Right ventricle myocardium inferior (tissue), 1 donor: Measurements from ENCODE around the gene GNPAT. TPM values are rescaled to one million over a fixed set of nuclear protein-coding genes. Genes with fewer than 3 reads are reported as not detected.

Experiments
- ATAC-seq: fragments of 200-7000 bp; cut with Tn5 transposase; one replicate; pipeline ENCODE4 v1.9.1; 2020; ENCODE audit warnings: mild to moderate bottlenecking, moderate library complexity
- DNase-seq: peaks from one replicate; pipeline ENCODE4 v3.0.0; 2021; ENCODE audit errors: missing footprints
- intact Hi-C: fragments of 100-400 bp; cut with DNase I; formaldehyde crosslinking; loops from one replicate; pipeline ENCODE4 v1.11.0; 2022
- total RNA-seq: library from RNA; stranded (reverse); fragmentation: NEBNext Ultra II Directional; extraction: Animal tissue kit (Norgen Biotek cat#: 25700); gene quantifications from one replicate; pipeline ENCODE4 v1.2.1, GENCODE V29; 2021
- donor health status: DM: no; HTN: yes; CAD: no; lungs with severe emphysema.

The GNPAT gene
- total RNA-seq, 1 donor from 2014 or later, result 59.1 TPM

DNA sequence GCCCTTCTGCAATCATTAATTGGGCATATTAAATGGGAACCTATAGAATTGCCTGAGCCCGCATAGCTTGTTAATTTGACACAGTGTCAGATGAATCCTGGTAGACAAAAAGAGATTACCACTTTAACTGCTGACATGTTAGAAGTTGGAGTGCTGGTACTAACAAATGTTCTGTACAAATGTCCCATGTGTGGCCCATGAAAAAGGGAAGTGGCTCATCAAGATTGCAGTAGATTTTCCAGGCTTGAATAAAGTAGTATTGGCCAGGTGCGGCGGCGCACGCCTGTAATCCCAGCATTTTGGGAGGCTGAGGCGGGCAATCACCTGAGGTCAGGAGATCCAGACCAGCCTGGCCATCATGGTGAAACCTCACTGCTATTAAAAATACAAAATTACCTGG, 45.6 kb downstream of the GNPAT start:
- DNase-seq, result no peak
- ATAC-seq, result no peak
- intact Hi-C loops, result no loop called here

DNA sequence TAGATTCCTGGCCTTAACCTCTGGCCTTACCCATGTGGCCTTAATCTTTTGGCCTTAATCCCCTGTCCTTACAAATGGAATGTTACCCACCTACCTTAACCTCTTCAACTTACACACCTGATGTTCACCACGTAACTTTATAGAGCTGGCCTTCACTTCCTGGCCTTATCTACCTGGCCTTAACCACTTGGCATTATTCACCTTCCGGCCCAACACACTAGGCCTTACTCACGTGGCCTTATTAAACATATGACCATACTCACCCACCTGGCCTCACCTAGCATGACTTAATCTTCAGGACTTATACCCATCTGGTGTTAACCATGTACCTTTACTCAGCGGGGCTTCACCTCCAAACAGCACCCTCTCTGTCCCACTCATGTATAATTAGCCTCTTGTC, 54.9 kb downstream of the GNPAT start:
- intact Hi-C loops, result no loop called here
- ATAC-seq (no peak), DNase-seq (no peak)

DNA sequence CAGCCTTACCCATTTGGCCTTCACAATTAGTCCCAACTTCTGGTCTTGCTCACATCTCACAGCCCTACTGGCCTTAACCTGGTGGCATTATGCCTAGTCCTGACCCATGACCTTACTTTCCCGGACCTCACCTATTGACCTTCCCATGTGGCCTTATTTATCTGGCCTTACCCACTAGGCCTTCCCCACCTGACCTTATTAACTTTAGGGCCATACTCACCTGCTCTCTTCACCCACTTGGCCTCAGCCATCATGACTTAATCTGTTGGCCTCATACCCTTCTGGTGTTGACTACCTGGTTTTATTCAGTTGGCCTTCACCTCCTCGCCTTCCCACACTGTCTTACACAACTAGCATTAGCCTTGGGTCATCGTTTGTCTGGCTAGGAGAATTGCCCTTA, 61.0 kb downstream of the GNPAT start:
- intact Hi-C loops, result no loop called here
- no peak for DNase-seq
- no peak for ATAC-seq

DNA sequence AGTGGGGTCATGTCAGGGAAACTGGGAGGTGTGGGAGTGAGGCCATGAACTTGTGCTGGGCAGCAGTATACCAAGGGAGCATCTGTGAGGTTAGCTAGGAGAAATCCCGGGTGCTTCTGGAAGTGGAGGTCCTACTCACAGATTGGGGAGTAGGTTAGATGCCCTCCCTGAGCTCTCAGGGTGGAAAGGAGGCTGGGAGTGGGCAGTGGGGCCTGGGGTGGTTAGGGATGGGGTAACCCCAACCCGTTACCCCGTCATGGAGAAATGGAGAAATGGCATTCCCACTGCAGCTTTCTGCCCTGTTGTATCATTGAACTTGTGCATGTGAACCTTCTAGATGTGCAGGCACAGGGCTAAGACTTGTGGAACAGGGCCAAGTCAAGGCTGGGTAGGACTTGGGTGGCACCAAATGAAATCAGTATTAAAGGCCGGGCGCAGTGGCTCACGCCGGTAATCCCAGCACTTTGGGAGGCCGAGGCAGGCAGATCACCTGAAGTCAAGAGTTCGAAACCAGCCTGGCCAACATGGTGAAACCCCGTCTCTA, 69.5 kb downstream of the GNPAT start:
- no peak for DNase-seq
- intact Hi-C loops, result no loop called here
- ATAC-seq, result no peak

DNA sequence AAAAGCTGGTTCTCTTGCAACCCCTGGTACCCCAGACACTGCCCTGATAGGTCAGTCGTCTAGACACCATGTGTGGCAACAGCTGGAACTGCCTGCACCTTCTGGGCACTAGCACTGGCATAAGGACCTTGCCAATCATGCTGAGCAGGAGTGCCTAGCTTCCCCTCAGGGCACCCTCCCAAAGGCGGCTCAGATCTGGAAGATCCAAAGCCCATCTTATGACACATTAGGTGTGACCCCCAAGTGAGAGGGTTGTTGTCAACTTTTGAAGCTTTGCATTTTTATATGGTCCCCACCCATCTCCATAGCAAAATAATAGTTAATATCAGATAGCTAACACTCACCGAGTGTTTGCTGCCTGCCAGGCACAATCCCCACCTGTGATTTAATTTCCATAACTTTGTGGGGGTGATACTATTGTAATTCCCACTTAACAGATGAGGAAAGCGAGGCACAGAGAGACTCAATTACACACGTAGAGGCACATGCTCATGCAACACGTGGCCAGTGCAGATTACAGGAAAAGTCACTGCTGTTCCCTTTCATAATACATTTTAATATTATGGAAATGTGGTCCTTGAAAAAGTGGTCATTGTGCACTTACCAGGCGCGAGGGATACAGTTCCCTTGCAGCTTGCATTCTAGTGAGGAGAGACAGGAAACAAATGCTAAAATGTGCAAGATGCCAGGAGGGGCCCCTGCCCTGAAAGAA, 70.9 kb downstream of the GNPAT start:
- intact Hi-C loops, result no loop called here
- ATAC-seq (no peak), DNase-seq (no peak)

DNA sequence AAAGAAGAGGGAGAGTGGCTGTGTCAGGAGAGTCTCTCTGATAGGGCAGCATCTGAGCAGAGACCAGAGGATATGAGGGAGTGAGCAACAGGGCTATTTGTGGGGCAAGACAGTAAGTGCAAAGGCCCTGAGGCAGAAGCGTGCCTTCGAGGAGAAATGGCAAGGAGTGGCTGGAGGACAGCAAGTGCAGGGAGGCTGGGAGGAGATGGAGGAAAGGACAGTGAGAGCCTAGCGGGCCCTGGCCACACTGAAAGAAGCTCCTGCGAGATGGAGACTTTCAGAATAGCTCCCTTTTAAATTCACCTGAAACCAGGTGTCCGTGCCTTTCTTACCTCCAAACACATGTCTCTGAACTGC, 71.4 kb downstream of the GNPAT start:
- DNase-seq (no peak), ATAC-seq (no peak)
- intact Hi-C loops, result no loop called here

DNA sequence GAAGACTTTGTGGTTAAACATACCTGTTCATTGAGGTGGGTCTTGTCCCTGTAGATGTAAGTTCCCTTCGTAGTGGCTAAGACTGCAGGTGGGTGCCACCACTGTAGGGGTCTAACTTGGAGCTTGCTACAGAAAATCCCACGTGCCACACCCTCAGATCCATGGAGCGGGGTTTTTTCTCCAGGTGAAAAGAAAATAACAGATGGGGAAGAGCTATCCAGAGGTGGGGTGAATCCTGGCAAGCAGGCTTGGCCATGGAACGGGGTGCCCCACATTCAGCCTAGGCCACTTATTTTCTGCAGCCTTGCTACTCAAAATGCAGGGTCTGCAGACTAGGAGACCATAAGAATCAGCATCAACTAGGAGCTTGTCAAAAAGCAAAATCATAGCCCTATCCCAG, 72.6 kb downstream of the GNPAT start:
- no peak for ATAC-seq
- no peak for DNase-seq
- intact Hi-C loops, result no loop called here

DNA sequence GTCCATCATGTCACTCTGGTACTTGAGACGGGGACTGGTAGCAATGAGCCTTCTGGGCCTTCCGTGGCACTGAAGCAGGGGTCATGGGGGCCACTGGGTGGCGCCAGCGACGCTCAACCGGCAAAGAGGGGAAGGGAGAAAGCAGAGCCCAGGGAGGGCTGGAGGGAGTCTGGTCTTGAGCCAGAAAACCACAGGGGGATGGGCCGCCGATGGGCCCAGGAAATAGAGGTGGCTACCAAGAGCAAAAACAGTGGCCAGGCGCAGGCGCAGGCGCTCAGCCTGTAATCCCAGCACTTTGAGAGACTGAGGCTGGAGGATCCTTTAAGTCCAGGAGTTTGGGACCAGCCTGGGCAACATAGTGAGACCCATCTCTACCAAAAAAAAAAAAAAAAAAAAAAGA, 74.9 kb downstream of the GNPAT start:
- ATAC-seq (no peak), DNase-seq (no peak)
- intact Hi-C loops, result no loop called here

DNA sequence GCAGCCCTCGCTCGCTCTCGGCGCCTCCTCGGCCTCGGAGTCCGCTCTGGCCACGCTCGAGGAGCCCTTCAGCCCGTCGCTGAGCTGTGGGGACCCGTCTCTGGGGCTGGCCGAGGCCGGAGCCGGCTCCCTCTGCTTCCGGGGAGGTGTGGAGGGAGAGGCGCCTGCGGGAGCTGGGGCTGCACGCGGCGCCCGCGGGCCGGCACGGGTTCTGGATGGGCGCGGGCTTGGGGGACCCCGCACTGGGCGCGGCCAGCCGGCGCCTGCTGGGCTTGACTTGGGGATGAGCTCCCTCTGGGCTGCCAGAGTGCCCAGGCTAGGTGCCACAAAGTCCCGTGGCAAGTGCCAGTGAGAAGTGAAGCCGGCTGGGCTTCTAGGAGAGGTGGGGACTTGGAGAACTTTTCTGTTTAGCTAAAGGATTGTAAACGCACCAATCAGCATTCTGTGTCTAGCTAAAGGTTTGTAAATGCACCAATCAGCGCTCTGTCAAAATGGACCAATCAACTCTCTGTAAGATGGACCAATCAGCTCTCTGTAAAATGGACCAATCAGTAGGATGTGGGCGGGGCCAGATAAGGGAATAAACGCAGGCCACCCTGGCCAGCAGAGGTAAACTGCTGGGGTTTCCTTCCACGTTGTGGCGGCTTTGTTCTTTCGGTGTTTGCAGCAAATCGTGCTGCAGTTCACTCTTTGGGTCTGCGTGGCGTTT, 76.4 kb downstream of the GNPAT start:
- DNase-seq (no peak), ATAC-seq (no peak)
- intact Hi-C loops, result no loop called here

DNA sequence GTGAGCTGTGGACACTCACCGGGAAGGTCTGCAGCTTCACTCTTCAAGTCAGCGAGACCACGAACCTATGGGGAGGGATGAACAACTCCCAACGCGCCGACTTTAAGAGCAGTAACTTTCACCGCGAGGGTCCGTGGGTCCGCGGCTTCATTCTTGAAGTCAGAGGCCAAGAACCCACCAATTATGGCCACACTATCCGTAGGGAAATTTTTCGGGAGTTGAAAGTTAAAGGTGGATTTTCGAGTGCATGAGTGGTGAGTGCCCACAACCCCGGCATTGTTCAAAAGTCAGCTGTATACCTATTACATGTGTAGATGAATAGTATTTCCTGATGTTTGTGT, 77.0 kb downstream of the GNPAT start:
- DNase-seq (no peak), ATAC-seq (no peak)
- intact Hi-C loops, result no loop called here

DNA sequence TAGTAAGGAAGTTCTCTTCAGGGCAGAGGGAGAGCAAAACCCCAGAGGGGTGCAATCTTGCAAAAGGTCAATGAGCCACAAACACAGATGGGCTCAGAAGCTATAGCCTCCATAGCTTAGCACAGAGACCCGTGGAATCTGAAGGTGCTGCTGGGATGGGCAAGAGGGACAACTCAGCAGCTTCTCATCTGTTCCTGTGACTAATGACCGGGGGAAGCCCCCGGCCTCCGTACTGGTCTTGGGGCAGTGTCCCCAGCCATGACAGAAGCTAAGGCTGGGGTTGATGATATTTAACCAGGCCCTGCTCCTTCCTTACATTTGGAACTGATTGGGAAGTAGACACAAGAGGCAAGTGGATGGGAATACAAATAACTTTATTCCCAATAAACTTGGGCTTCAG, 77.6 kb downstream of the GNPAT start:
- intact Hi-C loops, result no loop called here
- DNase-seq (no peak), ATAC-seq (no peak)

DNA sequence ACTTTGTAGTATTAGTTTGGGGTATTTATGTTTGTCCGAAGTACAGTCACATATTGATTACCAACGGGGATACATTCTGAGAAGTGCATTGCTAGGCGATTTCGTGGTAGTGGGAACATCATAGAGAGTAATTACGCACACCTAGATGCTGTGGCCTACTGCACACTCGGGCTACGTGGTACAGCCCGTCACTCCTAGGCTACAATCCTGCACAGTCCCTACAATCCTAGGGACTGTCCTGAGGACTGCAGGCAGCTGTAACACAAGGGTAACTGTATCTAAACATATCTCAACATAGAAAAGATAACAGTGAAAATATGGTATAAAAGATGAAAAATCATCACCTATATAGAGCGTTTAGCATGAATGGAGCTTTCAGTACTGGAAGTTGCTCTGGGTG, 78.1 kb downstream of the GNPAT start:
- DNase-seq (no peak), ATAC-seq (no peak)
- intact Hi-C loops, result no loop called here

DNA sequence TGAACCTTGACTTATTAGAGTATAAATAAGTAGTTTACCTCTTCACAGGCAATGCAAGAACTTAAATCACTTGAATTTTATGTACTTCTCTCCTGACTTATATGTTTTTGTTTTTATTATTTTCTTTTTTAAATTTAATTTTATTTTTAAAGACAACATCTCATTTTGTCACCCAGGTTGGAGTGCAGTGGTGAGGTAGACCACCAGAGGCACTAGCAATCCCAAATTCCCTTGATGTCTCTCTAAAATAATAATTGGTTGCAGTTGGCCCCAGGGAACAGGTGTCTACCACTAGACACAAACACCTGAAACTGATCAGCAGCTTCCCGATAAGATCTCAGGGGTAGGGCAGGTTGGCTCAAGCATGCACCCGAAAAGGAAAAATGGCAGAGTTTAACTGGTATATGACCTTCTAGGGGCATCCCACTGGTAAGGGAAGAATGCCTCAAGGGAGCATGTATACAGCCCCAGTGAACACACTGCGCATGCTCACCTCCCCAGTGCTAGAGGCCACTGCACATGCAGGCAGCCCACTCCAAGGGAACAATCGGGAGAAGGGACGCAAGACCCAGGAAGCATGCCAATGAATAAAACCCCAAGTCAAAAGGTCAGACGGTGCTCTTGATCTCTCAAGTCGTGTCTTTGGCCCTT, 82.0 kb downstream of the GNPAT start:
- intact Hi-C loops, result no loop called here
- DNase-seq, result no peak
- no peak for ATAC-seq

DNA sequence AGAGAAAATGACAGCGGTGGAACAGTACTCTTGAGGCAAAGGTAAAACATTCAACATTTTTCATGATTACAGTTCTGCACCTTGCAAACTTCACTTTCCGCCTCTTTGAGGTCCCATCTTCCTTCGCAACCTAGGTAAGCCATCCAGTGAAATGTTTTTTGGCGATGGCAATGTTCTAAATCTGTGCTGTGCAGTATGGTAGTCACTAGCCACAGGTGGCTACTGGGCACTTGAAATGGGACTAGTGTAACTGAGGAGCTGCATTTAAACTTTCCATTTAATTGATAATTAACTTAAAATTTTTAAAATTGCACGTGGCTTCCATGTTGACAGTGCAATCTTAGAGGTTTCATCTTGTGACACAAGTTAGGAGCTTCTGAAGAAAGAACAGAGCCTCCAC, 83.6 kb downstream of the GNPAT start:
- DNase-seq (no peak), ATAC-seq (no peak)
- intact Hi-C loops, result no loop called here

DNA sequence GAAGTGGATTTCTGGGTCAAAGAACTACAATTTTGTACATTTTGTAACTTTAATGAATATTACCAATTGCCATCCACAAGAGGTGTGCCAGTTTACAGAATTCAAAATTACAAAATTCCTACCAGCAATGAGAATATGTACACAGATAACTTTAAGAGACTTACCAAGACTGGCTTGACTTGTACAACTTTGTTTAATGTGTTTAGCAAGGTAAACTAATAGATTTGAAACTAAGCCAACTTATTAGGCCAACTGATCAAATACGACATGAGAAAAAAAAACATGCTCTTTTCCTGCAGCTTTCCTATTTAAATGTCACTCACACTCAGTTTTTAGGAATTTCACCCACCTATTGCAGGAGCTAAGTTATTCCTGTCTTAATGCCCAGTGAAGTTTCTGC, 85.2 kb downstream of the GNPAT start:
- intact Hi-C loops, result no loop called here
- no peak for ATAC-seq
- no peak for DNase-seq

Other genes starting within 250 kb of the GNPAT start
- gene FAM89A, start 201.0 kb upstream of the GNPAT start, total RNA-seq, result 8.9 TPM
- 0.11 TPM for gene TRIM67, start 79.2 kb upstream of the GNPAT start, total RNA-seq
- gene EXOC8, start 96.6 kb downstream of the GNPAT start, total RNA-seq, result 11.3 TPM
- 6.5 TPM for gene SPRTN, start 97.1 kb downstream of the GNPAT start, total RNA-seq
- 86.0 TPM for gene EGLN1, start 181.1 kb downstream of the GNPAT start, total RNA-seq